Stimulated activated CD8-positive, alpha-beta memory T cell treated with anti-CD3 and anti-CD28 coated beads, Interleukin-7, amount 100 ng/mL, for 1 hour (primary cell): Measurements from ENCODE around the gene TEAD3.

Experiments
- DNase-seq, 2 donors: peaks; one replicate each; pipeline ENCODE4 v3.0.0-alpha.2; 2020; ENCODE audit warnings: low read depth in 2 of 2

The TEAD3 gene

GRCh38 chr6:35492258-35492973, 4.5 kb downstream of the TEAD3 start:
- DNase-seq = no peak

DNA sequence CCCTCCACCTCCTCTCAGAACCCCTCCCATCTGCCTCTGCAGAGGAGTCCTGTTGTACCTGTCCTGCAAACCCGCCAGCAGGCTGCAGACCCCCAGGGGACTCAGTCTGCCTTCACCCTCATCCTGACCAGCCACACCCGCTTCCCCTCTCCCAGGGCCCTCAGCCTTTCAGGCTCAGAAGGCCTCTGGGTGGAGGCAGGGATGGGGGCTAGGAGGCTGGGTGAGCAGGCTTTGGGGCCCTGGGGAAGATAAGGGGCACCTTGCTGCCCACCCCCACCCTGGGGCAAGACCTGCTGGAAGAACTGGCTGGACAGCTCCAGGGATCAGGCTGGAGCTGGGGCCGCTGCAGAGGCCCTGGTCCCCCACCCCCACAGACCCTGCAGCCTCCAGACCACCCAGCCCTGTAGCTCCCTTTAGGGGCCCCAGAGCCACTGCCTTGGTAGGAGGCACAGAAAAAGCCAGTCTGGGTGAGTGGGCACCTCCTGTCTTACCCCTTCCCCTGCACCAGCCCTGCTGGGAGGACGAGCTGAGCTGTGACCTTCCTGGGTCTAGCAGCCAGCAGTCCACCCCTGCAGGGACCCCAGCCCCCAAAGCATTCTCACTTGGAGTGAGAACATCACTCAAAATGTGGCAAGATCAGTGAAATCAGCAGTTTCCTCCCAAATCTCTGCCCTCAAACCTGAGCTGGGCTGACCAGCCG, 5.2 kb downstream of the TEAD3 start:
- no peak for DNase-seq

- no peak for DNase-seq
Observed at GRCh38 chr6:35490821-35491557, 5.9 kb downstream of the TEAD3 start.

GRCh38 chr6:35489995-35490791, 6.7 kb downstream of the TEAD3 start:
- DNase-seq = no peak

GRCh38 chr6:35489066-35489465, 7.8 kb downstream of the TEAD3 start:
- DNase-seq = no peak

- no peak for DNase-seq
Observed at GRCh38 chr6:35488517-35488862, 8.4 kb downstream of the TEAD3 start.

DNA sequence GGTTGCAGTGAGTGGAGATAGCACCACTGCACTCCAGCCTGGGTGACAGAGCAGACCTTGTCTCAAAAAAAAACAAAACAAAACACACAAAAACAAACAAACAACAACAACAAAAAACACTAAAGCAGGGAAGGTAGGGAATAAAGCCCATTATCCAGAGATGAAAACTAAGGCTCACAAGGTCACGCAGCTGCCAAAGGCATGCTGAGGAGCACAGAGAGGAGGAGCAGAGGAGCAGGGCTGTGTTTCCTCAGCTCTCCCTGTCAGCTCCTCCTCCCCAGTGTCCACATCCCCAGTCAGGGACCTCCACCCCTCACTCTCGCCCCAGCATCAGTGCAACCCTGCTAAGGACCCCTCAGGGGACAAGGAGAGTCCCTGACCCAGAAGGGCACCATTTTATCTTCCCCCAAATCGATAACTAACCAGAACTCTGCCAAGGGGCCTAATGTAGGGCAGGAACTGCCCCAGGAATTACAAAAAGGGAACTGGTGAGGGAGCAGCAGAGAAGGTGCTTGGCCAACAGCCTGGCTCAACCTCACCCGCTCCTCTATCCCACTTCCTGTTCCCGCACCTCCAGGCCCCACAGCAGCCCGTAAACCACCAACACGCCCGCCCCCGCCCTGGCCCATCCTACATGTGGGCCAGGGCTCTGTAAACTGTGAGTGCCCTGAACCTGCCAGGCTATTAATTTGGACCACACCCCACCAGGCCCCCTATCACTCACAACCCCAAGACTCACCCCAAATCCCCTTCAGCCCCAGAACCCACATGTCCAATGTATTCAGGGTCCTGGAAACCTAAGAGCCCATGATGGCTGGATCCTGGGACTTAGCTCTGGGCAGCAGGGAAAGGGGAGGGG, 9.0 kb downstream of the TEAD3 start:
- DNase-seq = no peak

- DNase-seq = no peak
Observed at GRCh38 chr6:35486005-35486925, 10.6 kb downstream of the TEAD3 start.

GRCh38 chr6:35485402-35485877, 11.4 kb downstream of the TEAD3 start:
- no peak for DNase-seq

GRCh38 chr6:35484921-35485392, 11.9 kb downstream of the TEAD3 start:
- DNase-seq = no peak

- DNase-seq = no peak
Observed at GRCh38 chr6:35483893-35484645, 12.8 kb downstream of the TEAD3 start.

- no peak for DNase-seq
Observed at GRCh38 chr6:35483490-35483889, 13.4 kb downstream of the TEAD3 start.

- no peak for DNase-seq
Observed at GRCh38 chr6:35483062-35483461, 13.8 kb downstream of the TEAD3 start.

GRCh38 chr6:35481226-35481625, 15.7 kb downstream of the TEAD3 start:
- no peak for DNase-seq

DNA sequence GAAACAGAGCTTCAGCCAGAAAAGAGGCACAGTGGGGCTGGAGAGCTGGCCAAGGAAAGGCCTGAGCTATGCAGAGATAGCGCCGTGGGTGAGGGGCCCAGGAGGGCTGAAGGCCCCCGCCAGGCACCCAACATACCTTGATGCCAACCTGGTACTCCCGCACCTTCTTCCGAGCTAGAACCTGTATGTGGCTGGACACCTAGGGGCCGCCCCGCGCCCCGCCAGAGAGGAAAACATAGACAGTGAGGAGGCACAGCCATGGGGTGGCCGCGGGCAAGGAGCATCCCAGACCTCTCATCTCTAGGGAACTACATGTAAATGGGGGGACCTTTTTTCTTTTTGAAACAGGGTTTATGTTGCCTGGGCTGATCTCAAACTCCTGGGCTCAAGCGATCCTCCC, 16.7 kb downstream of the TEAD3 start:
- DNase-seq = no peak

DNA sequence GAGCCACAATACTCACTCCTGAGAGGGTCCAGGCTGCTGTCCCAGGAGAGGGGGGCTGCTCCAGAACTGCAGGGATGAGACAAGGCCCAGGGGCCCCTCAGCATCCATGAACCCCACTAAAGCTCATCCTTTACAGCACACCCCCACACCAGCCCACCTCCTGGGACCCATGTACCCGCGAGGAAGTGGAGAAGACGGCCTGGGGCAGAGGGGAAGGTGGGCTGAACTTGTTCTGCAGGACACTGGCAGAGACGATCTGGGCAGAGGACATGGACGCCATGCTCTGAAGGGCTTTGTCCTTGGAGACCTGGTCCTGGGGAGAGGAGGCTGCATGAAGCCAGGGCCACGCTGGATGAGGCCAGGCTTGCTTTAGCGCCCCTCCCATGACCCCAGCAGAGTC, 18.6 kb downstream of the TEAD3 start:
- no peak for DNase-seq

- no peak for DNase-seq
Observed at GRCh38 chr6:35477551-35478179, 19.2 kb downstream of the TEAD3 start.

DNA sequence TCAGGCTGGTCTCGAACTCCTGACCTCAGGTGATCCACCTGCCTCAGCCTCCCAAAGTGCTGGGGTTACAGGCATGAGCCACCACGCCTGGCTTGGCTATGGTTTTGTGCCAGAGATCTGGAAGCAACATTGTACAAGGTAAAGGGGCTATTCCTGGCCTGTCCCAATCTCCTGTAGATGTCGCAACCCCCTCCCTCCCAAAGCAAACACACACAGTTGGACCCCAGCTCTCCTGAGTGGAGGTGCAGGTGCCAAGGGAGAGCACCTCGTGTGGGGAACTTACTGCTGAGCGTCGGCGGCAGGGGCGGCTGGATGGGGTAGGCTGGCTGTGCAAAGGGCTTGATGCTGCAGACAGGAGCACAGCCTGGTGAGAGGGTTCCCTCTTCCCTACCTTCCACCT, 19.9 kb downstream of the TEAD3 start:
- DNase-seq = no peak

DNA sequence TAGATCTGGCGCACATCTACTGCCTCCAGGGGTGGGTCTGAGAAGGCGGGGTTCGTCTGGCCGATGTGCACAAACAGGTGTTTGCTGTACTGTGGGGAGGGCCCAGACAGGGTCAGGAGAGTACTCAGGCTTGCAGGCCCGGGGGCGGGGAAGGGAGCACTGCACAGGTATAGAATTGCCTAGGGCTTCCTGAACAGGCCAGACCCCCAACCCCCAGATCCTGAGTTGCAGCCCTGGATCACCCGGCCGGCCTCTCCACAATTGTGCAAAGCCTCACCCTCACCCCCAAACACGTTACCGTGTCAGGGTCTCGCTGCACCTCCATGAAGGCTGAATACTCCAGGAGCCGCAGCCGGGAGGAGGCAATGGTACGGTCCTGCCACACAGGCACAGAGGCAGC, 20.9 kb downstream of the TEAD3 start:
- no peak for DNase-seq
